Mononuclear cell (primary cell): Measurements from ENCODE around the gene VNN1. TPM values are rescaled to one million over a fixed set of nuclear protein-coding genes. Genes with fewer than 3 reads are reported as not detected.
"Not testable (repeated sequence)": the region's sequence is repeated elsewhere in the genome, so short reads cannot be mapped to it uniquely, and the experiment has no call there.

Experiments
- H3K27me3 ChIP-seq: 2 replicates; pipeline ENCODE4 v1.6.0; 2011; ENCODE audit warnings: low read length, control low read depth; ENCODE audit not compliant: insufficient read depth
- H3K4me1 ChIP-seq: 2 replicates; pipeline ENCODE4 v1.5.1; 2011; ENCODE audit warnings: mild to moderate bottlenecking, low read length, control low read depth; ENCODE audit not compliant: insufficient read depth
- H3K4me3 ChIP-seq: 2 replicates; pipeline ENCODE4 v1.5.1; 2011; ENCODE audit warnings: mild to moderate bottlenecking, low read length, moderate library complexity
- H3K9me3 ChIP-seq: 2 replicates; pipeline ENCODE4 v1.5.1; 2011; ENCODE audit warnings: low read depth, mild to moderate bottlenecking, control low read depth, low read length
- total RNA-seq: library from RNA; depleted of rRNA; stranded (reverse); fragments of >200 nt; gene quantifications from one replicate; pipeline ENCODE4 v1.2.3, GENCODE V29; 2012

The VNN1 gene
- total RNA-seq, 1 donor, result 2.7 TPM

- H3K4me3 ChIP-seq, H3K27me3 ChIP-seq: not testable (repeated sequence)
- Histone ChIP-seq H3K9me3 (peaks cover 10% of the 10 kb centered on the region), H3K4me1 (peaks cover 13% of the 10 kb centered on the region)
Measured at GRCh38 chr6:132706756-132707155, 7.1 kb downstream of the VNN1 start.

- peaks cover 10% of the 10 kb centered on the region for H3K9me3 ChIP-seq
- H3K4me3 ChIP-seq, result no peak overlapping the region
- H3K27me3 ChIP-seq, result peaks cover 2% of the 10 kb centered on the region
- peaks cover 7% of the 10 kb centered on the region for H3K4me1 ChIP-seq
Measured at GRCh38 chr6:132703936-132704335, 9.9 kb downstream of the VNN1 start.

- Histone ChIP-seq H3K9me3 (peaks cover 11% of the 10 kb centered on the region), H3K27me3 (no peaks in the 10 kb centered on the region), H3K4me3 (no peak overlapping the region), H3K4me1 (no peaks in the 10 kb centered on the region)
Measured at GRCh38 chr6:132698608-132699007, 15.2 kb downstream of the VNN1 start.

GRCh38 chr6:132695773-132696172 lies 18.1 kb downstream of the VNN1 start:
- Histone ChIP-seq H3K4me1 (no peaks in the 10 kb centered on the region), H3K4me3 (no peak overlapping the region), H3K9me3 (peaks cover 11% of the 10 kb centered on the region), H3K27me3 (no peaks in the 10 kb centered on the region)

- Histone ChIP-seq H3K9me3 (peaks cover 11% of the 10 kb centered on the region), H3K27me3 (no peaks in the 10 kb centered on the region), H3K4me3 (no peak overlapping the region), H3K4me1 (no peaks in the 10 kb centered on the region)
Measured at GRCh38 chr6:132693478-132693877, 20.4 kb downstream of the VNN1 start.

GRCh38 chr6:132690678-132691077 lies 23.2 kb downstream of the VNN1 start:
- Histone ChIP-seq H3K27me3 (peaks cover 3% of the 10 kb centered on the region), H3K4me1 (no peaks in the 10 kb centered on the region), H3K9me3 (peaks cover 3% of the 10 kb centered on the region), H3K4me3 (no peak overlapping the region)

- Histone ChIP-seq H3K9me3 (no peaks in the 10 kb centered on the region), H3K4me1 (no peaks in the 10 kb centered on the region), H3K4me3 (no peak overlapping the region), H3K27me3 (peaks cover 3% of the 10 kb centered on the region)
Measured at GRCh38 chr6:132687306-132687705, 26.5 kb downstream of the VNN1 start.

- H3K4me3 ChIP-seq, result no peak overlapping the region
- H3K4me1 ChIP-seq, result no peaks in the 10 kb centered on the region
- H3K27me3 ChIP-seq, result peaks cover 3% of the 10 kb centered on the region
Measured at GRCh38 chr6:132686531-132686930, 27.3 kb downstream of the VNN1 start.

GRCh38 chr6:132685009-132685408 lies 28.8 kb downstream of the VNN1 start:
- H3K4me3 ChIP-seq, result no peak overlapping the region
- H3K27me3 ChIP-seq, result peaks cover 3% of the 10 kb centered on the region
- no peaks in the 10 kb centered on the region for H3K9me3 ChIP-seq
- no peaks in the 10 kb centered on the region for H3K4me1 ChIP-seq

More at GRCh38 chr6:132686531-132686930, 27.3 kb downstream of the VNN1 start:
- H3K9me3 ChIP-seq, result no peaks in the 10 kb centered on the region

GRCh38 chr6:132684272-132684671 lies 29.6 kb downstream of the VNN1 start:
- H3K4me1 ChIP-seq, result no peaks in the 10 kb centered on the region
- peaks cover 3% of the 10 kb centered on the region for H3K27me3 ChIP-seq
- H3K4me3 ChIP-seq, result no peak overlapping the region
- H3K9me3 ChIP-seq, result no peaks in the 10 kb centered on the region

GRCh38 chr6:132683543-132683942 lies 30.3 kb downstream of the VNN1 start:
- Histone ChIP-seq H3K4me1 (no peaks in the 10 kb centered on the region), H3K4me3 (no peak overlapping the region), H3K27me3 (peaks cover 3% of the 10 kb centered on the region), H3K9me3 (no peaks in the 10 kb centered on the region)

- peaks cover 23% of the 10 kb centered on the region for H3K4me1 ChIP-seq
- not testable (repeated sequence) for H3K4me3 ChIP-seq, H3K9me3 ChIP-seq, H3K27me3 ChIP-seq
Measured at GRCh38 chr6:132679094-132679493, 34.8 kb downstream of the VNN1 start.

GRCh38 chr6:132675749-132676148 lies 38.1 kb downstream of the VNN1 start:
- Histone ChIP-seq H3K27me3 (no peaks in the 10 kb centered on the region), H3K4me3 (no peak overlapping the region), H3K9me3 (no peaks in the 10 kb centered on the region), H3K4me1 (peaks cover 23% of the 10 kb centered on the region)

GRCh38 chr6:132675002-132675401 lies 38.9 kb downstream of the VNN1 start:
- Histone ChIP-seq H3K4me1 (peaks cover 31% of the 10 kb centered on the region), H3K27me3 (no peaks in the 10 kb centered on the region), H3K9me3 (no peaks in the 10 kb centered on the region), H3K4me3 (no peak overlapping the region)

- peaks cover 34% of the 10 kb centered on the region for H3K4me1 ChIP-seq
- no peaks in the 10 kb centered on the region for H3K27me3 ChIP-seq
- no peaks in the 10 kb centered on the region for H3K9me3 ChIP-seq
- H3K4me3 ChIP-seq, result no peak overlapping the region
Measured at GRCh38 chr6:132673376-132674094, 40.3 kb downstream of the VNN1 start.

GRCh38 chr6:132671295-132671694 lies 42.6 kb downstream of the VNN1 start:
- Histone ChIP-seq H3K4me1 (peaks cover 26% of the 10 kb centered on the region), H3K27me3 (no peaks in the 10 kb centered on the region), H3K9me3 (no peaks in the 10 kb centered on the region), H3K4me3 (no peak overlapping the region)
